Fibroblast of skin of right quadriceps (primary cell): ENCODE measurements around the gene TM2D3.
"Not testable (repeated sequence)": the region's sequence is repeated elsewhere in the genome, so short reads cannot be mapped to it uniquely, and the experiment has no call there.

Experiments
- DNase-seq: peaks from one replicate; pipeline ENCODE4 v3.0.0-alpha.2; 2013

TM2D3 gene

DNA sequence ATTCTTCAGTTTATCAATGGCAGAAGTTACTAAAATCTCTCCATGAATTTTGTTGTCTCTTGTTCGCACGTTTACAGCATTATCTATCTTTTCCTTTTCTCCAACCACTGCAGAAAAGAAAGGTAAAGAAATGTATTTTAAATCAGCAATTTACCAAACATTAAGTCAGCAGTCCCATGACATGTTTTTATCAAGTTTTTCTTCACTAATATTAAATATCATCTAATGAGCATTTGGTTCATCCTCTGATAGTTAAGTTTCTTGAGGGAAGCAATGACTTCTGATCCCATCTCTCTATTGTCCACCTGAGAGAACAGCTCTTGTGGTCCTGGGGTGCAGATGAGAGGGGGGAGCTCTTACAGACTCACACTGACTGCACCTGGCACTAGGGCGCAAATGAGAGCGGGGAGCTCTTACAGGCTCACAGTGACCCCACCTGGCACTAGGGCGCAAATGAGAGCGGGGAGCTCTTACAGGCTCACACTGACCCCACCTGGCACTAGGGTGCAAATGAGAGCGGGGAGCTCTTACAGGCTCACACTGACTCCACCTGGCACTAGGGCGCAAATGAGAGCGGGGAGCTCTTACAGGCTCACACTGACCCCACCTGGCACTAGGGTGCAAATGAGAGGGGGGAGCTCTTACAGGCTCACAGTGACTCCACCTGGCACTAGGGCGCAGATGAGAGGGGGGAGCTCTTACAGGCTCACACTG, 2.6 kb upstream of the TM2D3 start:
- not testable (repeated sequence) for DNase-seq

DNA sequence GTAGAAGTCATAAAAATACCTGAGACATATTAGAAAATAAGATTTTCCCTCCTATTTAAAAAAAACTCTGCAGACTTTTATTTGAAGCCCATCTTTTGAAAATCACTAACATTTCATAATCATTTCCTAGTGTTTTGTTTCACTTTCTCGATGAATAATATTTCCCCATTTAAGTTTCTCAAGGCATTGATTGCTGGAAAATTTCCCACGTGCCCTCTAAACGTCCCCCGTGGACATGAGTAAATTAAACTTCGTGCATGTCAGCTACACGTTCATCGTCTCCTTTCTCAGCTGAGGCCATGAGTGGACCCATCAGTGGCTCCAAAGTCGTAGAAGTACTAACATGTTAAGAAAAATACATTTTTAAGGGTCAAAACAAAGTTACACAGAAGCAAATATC, 2.0 kb upstream of the TM2D3 start:
- no peak for DNase-seq

- DNase-seq = peak; percentile 40
Observed at GRCh38 chr15:101652786-101653430, 727 bp upstream of the TM2D3 start.

GRCh38 chr15:101651554-101652097, 555 bp downstream of the TM2D3 start:
- DNase-seq = no peak

DNA sequence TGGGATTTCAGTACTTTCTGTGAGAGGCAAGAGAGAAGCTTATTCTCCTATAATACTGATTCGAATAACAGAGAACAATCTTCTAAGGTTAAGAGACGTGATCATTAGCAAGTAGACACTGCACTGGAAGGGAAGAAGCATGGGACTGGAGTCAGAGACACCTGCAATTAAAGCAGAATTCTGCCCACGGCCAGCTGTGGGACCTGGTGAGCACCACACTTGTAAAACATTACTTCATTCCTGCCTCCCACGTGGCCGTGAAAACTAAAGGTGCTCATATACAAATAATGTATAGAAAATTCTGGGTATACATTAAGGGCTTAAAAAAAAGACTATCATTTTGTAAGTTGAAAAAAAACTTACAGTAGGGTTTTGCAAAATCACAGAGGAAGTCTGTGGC, 2.0 kb downstream of the TM2D3 start:
- DNase-seq = no peak

- DNase-seq = no peak
Observed at GRCh38 chr15:101648356-101648755, 3.8 kb downstream of the TM2D3 start.

DNA sequence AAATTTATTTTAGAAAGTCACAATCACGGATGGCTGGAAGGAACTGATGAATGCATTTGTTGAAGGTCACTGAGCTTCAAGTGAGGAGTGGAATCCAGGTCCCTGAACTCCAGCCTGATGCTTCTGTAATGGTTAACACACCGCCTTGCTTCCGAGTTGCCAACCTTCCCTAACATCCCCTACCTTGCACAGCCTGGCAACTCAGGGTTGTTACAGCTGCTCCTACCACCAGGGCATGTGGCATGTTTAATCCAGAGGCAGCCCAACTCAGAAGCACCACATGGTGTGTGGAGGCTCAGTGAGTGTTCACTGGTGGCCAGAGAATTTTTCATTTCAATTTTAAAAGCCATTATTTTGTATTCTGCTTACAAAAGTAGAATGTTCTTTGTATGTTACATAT, 4.9 kb downstream of the TM2D3 start:
- no peak for DNase-seq

- DNase-seq = peak; percentile 45
Observed at GRCh38 chr15:101646672-101647071, 5.5 kb downstream of the TM2D3 start.

- DNase-seq = no peak
Observed at GRCh38 chr15:101642361-101642760, 9.8 kb downstream of the TM2D3 start.

GRCh38 chr15:101641894-101642293, 10.3 kb downstream of the TM2D3 start:
- no peak for DNase-seq

DNA sequence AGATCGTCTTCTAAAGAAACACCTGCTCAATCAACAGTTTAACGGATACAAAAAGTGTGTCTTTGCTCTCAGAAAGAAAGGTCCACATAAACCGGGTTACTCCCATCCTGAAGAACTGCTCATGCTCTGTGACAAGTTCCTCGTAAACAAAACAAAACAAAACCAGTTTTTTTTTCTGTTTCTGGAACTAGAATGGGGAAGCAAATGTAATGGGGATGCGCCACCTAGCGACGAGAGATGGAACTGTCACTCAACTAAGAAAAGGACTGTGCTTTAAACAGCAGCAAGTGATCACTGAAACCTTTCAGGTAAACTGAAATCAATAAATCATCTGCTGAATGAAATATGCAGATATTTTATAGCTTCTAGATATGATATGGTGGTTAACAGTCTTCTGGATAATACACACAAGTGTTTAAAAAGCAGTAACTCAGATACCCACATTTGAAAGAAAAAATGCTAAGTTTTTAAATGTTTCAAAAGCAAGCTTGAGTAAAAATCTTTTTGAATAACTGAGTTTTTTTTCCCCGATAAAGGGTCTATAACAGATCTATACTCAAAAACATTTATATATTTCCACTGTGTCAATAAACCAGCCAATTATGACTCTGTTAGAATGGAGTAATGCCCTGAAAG, 10.9 kb downstream of the TM2D3 start:
- DNase-seq = peak; percentile 57

GRCh38 chr15:101639667-101640066, 12.5 kb downstream of the TM2D3 start:
- no peak for DNase-seq

DNA sequence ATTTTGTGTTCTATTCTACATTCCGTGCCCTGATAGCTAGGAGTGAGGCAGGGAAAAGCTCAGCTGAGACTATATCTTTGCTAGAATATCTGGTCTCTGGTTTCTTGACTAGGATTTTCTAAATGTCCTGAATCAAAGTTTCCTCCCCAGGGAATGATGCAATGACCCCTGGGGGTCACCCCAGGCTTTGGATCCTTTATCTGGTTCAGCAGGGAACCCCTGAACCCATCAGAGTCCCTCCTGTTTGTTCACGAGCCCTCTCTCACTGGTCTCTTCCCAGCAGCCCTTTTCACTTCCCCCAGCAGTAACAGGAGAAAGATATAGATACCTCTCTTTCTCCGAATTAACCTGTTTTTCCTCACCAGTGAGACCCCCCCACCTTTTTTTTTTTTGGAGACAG, 14.3 kb downstream of the TM2D3 start:
- DNase-seq = no peak

DNA sequence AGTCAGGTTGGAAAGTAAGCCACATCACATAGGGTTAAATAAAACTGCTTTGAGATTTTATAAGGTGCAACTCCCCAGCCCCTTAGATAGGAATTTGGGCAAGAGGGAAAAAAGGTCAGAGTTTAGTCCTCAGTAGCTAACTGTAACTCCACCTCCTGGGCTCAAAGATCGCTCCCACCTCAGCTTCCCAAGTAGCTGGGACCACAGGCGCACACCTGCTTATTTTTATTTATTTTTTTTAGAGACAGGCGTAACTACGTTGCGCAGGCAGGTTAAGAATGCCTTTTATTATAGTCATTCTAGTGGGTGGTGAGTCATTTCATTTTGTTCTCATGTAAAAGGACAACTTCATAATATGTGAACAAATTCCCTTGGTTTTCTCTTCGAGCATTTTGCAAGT, 14.7 kb downstream of the TM2D3 start:
- DNase-seq = no peak

DNA sequence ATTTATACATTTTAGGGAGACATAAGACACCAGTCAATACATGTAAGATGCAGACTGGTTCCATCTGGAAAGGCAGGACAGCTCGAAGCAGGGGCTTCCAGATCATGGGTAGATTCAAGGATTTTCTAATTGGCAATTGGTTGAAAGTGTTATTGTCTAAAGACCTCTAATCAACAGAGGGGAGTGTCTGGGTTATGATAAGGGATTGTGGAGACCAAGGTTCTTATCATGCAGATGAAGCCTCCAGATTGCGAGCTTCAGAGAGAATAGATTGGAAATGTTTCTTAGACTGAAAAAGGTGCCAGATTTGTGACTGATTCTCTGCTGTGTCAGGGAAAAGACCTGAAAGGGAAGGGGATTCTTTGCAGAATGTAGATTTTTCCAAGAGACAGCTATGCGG, 15.1 kb downstream of the TM2D3 start:
- no peak for DNase-seq

GRCh38 chr15:101635944-101636727, 16.0 kb downstream of the TM2D3 start:
- no peak for DNase-seq

DNA sequence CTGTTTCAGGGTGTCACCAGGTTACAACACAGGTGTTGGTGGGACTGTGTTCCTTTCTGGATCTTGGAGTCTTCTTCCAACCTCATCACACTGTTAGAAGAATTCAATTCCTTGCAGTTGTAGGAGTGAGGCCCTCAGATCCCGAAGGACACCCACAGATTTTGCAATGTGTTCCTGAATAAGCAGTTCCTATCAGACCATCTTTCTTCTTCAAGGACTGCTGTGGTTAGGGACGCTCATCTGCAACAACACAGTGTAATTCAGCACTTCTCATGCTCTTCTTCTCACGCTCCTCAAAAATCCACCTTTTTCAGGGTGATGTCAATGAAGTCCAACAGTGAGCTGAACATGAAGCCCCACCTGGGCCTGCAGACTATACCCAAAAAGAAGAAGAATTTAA, 18.8 kb downstream of the TM2D3 start:
- DNase-seq = no peak

GRCh38 chr15:101626729-101627128, 25.5 kb downstream of the TM2D3 start:
- DNase-seq = not testable (repeated sequence)

DNA sequence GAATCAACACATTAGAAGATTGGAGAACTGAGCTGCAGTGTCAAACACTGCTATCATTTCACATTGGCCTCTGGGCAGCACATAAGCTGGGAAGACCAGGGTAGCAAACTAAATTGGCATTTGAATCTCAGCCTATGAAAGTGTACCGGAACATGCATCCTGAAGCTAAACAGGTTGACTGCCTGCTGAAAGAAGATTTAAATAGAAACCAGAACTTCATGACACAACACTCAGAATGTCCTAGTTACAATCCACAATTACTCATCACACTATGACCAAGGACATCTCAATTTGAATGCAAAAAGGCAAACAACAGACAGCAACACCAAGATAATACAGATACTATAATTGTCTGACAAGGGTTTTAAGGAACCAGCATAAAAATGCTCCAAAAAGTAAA, 26.2 kb downstream of the TM2D3 start:
- peak; percentile 14 for DNase-seq

GRCh38 chr15:101625184-101625583, 27.0 kb downstream of the TM2D3 start:
- no peak for DNase-seq

- DNase-seq = no peak
Observed at GRCh38 chr15:101623367-101624304, 28.5 kb downstream of the TM2D3 start.

- no peak for DNase-seq
Observed at GRCh38 chr15:101621961-101622360, 30.2 kb downstream of the TM2D3 start.
